Vagina (tissue), 2 donors: ENCODE data around the gene ARHGEF28.

Experiments
- CTCF ChIP-seq, 3 experiments: fragments of 450-650 bp in 2 of 3; fragments of 200-600 bp in 1 of 3; sonication (generic) in 1 of 3; IDR thresholded peaks; one replicate each; pipeline ENCODE4 v1.5.1; 2017 to 2019; ENCODE audit warnings: antibody characterized with exemption in 3 of 3, mild to moderate bottlenecking in 2 of 3, moderate library complexity in 2 of 3
- POLR2A ChIP-seq, 2 donors: fragments of 450-650 bp; IDR thresholded peaks; one replicate each; pipeline ENCODE4 v1.6.1; 2017; ENCODE audit warnings: antibody characterized with exemption in 2 of 2, mild to moderate bottlenecking in 2 of 2, moderate library complexity in 2 of 2

- TF ChIP-seq CTCF (IDR thresholded peaks at IDR 0.05) (no peak), POLR2A (IDR thresholded peaks at IDR 0.05) (no peak)
Measured at GRCh38 chr5:73638344-73639095, 12.5 kb downstream of the ARHGEF28 start.
